GM21526 (cell line): ENCODE data around the gene CAST.
A peak's percentile ranks its signal among the peaks of the same experiment; 100 is the strongest.

ENCODE experiments used
- ATAC-seq: cut with Tn5 transposase; IDR thresholded peaks from one replicate; pipeline ENCODE4 v1.9.1; 2021; ENCODE audit warnings: moderate library complexity; ENCODE audit not compliant: unreplicated experiment, low FRiP score

The CAST gene

DNA sequence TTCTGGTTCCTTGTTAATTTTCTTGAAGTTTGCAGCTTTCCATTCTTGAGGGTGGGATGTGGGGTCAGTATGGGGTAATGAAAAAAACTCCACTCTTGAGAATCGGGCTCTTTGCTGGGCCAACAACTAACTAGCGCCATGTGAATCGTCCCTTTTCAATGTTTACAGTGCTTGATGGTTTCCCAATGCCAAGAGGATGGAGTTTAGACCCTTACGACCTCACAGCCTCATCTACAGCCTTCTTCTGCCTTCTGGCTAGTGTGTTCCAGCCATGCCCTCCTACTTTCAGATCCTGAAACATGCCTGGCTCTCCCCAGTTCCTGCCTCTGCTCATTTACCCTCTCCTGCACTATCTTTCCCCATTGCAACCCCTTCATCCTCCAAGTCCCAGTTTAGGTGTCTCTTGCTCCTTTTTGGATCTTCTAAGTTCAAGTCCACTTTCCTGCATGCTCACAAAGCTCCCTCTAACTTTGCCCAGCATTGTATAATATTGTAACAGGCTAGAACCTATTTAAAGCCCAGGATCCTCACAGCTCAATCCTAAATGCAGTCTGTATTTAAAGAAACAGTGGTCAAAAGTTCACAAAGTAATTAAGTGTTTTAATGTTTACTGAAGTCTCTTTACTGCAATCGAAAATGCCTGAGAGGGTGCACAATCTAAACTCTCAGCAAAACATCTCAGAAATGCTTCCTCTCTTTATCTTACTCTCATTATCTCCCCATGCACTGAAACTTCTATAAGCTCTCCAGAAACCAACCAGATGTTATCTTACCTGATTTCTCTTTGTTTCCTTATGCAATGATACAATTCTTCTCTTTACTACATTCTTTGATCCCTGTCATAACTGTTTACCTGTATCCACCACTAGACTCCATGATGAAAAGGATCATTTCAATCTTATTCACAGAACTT is 20.6 kb upstream of the CAST start:
- ATAC-seq, result no peak

- ATAC-seq, result no peak
Observed at GRCh38 chr5:96642281-96642640, 19.9 kb upstream of the CAST start.

- no peak for ATAC-seq
Observed at GRCh38 chr5:96645091-96645490, 17.1 kb upstream of the CAST start.

GRCh38 chr5:96648023-96648422 is 14.2 kb upstream of the CAST start:
- ATAC-seq, result peak; percentile 88

DNA sequence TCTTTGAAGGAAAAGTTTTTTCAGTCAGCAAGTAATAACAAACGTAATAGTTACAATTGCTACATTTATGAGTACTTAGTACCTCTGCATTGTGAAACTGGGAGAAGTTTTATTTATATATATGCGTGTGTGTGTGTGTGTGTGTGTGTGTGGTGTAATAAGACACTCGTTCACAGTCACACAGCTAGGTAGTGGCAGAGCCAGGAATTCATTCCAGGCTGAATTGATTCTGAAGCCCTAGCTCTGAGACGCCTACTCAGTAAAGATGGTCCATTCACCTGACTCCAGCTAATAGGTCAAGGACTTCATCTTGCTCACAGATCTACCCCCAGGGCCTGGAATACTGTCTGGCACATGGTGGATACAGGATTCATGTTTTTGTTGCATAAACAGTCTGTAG is 13.6 kb upstream of the CAST start:
- ATAC-seq, result no peak

DNA sequence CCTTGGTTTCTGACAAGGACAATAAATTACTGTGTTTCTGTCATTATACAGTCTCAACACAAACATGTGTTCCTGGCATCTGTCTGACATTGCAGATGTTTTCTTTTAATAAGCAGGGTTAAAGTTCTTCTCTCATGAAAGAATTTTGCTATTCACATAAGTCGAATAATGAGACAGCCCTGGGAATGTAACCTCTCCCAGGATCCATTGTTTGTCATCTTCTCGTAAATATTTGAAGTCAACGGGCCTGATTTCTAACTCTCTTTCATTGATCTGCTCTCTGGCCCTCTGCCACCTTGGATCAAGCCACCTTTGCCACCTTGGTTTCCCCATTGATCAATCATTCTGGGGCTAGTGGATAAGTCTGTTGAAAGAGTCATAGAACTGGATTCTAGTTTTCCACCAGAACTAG is 12.9 kb upstream of the CAST start:
- ATAC-seq, result no peak

DNA sequence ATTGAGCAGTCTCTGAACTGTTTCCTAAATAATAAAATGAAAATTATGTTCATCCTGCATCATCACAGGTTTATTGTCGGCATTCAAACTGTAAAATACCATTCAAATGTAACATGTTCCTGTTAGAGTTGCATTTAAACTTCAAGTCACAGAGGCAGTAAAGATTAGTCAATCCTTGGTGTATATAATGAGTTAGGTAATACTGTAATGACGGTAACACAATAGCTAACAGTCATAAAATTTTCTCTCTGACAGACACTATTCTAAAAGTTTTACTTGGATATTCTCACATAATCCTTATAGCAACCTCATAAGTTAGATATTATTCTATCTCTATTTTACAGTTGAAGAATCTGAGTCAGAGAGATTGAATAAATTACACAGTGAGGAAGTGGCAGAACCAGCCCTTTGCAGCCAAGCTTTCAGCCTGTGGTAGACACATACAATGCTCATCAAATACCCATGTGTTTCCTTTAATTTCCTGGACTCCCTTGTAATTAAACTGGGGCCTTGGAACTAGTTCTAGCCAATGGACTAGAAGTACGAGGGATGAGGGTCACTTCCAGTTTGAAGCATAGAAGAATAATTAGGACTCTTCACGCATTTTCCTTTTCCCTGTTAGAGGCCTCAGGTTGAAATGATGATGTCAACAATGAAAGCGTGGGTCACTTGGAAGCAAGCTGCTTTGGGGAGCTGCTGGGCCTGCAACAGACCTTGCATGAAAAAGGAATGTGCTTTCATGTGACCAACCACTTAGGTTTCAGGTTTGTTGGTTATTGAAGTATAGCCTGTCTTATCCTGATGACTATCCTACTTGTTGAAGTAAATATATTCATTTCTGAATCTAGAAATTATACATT is 12.3 kb upstream of the CAST start:
- no peak for ATAC-seq

- ATAC-seq, result no peak
Observed at GRCh38 chr5:96651047-96651446, 11.1 kb upstream of the CAST start.

- ATAC-seq, result no peak
Observed at GRCh38 chr5:96651948-96652753, 10.0 kb upstream of the CAST start.

DNA sequence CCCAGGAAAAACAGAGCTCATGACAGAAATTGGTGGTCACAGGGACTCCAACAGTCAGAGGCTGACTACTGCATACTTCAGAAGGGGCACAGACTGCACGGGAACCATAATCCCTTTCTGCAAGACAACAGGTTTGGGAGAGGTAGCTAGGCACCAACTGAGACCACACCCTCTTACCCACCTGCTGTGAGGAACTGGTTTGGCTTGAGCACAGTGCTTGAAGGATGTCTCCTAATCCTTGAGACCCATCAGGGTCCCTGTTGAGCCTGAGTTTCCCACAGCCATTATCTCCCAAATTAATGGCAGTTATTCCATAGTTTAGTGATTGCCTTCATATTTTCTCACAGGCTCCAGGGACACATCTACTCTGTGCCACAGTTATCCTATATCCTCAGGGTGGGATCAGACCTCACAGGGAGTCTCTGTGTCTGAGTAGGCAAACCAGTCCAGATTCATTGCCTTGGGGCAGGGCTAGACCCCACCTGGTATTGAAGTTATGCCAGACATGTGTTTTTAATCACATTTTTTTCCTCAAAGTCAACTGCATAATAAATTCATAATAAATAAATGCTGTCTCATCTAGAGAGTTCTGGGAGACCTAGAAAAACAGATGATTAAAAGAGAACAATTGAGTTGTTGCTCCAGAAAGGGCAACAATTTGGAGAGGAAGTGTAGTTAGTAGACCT is 9.3 kb upstream of the CAST start:
- ATAC-seq, result no peak

- ATAC-seq, result no peak
Observed at GRCh38 chr5:96654209-96654608, 8.0 kb upstream of the CAST start.

DNA sequence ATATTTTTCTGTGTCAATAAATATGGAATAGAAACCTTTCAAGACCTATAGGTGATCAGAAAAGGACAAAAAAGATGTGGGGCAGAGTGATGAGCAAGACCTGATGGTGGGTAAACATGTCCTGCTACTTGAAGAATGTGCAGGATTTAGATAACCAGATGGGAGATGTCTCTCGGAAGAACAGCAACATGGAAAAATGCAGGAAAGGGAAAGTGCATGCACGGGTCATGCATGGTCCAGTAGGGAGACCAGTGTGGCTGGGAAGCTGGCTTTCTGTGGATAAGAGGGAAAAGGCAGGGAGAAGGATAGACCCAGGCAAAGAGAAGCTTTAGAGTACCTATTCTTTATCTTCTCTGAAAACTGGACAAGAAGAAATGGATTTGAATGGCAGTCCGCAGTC is 7.1 kb upstream of the CAST start:
- no peak for ATAC-seq

DNA sequence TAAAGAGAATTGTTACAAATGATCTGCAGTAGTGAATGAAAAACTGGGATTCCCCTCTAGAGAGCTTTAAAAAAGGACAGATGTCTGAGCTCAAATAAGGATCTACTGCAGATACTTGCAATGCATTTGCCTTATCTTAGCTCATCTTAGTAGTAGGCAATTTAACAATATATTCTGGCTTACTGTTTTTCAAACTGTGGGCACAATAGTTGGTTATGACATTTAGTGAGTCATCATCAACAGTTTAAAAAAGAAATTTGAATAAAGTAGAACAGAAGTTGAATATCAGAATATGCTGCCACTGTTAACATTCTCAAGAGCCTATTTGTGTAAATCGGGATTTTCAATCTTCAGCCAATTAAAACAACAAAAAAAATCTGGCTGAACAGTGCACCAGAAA is 6.7 kb upstream of the CAST start:
- ATAC-seq, result no peak

- ATAC-seq, result peak; percentile 60
Observed at GRCh38 chr5:96657068-96657467, 5.1 kb upstream of the CAST start.

- no peak for ATAC-seq
Observed at GRCh38 chr5:96658272-96658671, 3.9 kb upstream of the CAST start.

DNA sequence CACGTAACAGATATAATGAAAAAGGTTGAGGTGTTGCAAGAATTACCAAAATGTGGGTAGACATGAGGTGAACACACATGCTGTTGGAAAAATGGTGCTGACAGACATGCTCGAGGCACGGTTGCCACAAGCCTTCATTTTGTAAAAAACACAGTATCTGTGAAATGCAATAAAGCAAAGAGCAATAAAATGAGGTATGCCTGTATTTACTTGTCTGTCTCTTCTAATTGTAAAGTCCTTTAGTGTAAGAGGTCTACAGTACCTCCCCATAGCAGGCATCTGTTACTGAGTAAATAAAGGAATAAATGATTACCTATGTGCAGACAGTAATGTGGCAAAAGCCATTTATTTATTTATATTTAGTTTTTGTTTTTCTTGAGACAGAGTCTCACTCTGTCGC is 3.0 kb upstream of the CAST start:
- no peak for ATAC-seq

DNA sequence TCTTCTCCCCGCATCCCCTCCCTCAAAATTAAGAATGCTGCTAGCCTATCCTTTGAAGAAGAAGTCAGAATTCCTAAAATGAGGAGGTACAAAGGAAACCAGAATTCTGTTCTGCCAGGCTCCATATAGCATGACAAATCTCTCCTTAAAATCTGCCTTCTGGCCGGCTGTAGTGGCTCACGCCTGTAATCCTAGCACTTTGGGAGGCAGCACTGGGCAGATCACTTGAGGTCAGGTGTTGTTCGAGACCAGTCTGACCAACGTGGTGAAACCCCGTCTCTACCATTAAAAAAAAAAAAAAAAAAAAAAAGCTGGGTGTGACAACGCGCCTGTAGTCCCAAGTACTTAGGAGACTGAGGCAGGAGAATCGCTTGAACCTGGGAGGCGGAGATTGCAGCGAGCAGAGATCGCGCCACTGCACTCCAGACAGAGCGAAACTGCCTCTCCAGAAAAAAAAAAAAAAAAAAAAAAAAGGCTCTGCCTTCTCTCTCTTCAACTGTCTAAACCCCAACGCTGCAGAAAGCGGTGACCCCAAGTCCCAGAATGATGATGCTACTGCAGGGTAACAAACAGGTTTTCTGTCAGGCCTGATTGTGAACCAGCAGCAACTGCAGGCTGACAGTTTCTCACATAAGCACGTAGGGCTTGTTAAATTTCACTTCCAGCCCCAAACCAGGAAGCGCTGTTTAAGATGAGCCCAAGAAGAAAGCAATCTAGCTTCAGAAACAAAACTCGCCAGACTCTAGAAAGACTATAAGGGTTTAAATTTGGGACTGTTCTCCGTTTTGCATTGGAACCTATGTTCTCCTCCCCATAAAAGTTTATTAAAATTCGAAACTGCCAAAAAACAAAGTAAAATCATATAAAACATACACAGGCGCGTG is 963 bp upstream of the CAST start:
- ATAC-seq, result peak; percentile 32

DNA sequence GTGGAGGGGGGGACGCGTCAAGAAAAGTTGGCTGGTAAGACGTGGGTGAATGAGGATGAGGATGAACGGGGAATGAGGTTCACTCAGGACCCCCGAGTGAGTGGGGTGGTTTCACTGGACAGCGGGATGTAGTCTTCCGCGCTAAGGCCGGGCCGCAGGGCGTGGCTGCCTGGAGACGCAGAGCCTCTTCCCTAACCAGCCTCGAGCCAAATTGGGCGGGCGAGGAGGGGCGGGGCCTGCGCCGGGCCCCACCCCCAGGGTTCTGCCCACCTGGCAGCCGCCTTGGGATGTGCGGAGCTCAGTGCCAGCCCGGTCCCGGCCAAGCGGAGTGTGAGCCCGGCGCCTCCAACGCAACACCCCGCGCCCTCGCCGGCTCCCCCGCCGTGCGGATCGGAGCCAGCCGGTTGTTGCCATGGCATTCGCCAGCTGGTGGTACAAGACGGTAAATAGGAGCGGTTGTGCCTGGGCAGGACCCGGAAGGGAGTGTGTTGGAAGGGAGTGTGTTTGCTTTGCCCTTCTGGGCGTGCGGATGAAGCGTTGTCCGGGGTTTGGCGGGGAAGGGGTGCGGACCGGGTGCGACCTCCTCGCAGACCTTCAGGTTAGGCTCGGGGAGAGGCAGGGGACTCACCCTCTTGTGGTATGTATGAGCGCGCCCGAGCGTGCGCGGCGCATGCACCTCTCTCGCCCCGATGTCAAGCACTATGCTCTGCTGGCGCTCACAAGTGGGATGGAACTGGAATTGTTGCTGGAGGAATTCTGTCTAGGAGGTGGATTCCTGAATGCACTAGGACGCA is 746 bp downstream of the CAST start:
- ATAC-seq, result peak; percentile 79

DNA sequence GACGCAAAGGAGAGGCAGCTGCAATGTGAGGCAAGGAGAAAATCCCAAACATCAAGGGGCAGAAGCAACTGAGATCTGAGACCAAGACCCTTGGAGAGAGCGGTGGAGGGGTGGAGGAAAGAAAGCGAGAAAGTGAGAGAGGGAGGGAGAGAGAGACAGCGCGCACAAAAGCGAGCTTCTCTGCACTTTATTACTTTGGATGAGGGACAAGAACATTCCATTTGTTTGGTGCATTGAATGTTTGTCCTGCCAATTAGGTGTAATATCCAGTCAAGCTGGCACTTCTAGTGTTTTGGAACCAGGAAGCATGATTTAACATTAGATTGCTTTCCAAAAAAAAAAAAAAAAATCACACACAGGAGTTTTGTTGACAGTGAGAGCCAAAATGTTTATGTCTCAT is 1.4 kb downstream of the CAST start:
- no peak for ATAC-seq
